Measurements from ENCODE around the gene NME3.

GRCh38 chr16:1788095-1788707 is 16.9 kb upstream of the NME3 start:
- TF ChIP-seq NCOA2 (IDR thresholded peaks at IDR 0.05; ENCODE audit: partially characterized antibody in 2 of 2) (no peak), POLR2AphosphoS5 (IDR thresholded peaks at IDR 0.05; ENCODE audit: control insufficient read depth, insufficient read depth, low read depth, low read length) (no peak), ELF4 (CRISPR knock-in tag; IDR thresholded peaks at IDR 0.05) (no peak), CTCF (IDR thresholded peaks at IDR 0.05 in 2 of 3, conservative IDR thresholded peaks at IDR 0.05 in 1 of 3; ENCODE audit: insufficient read depth in 2 of 3, low read depth in 1 of 3, low read length in 3 of 3) (no peak), ZNF707 (CRISPR knock-in tag; conservative IDR thresholded peaks at IDR 0.05) (no peak), ZFX (CRISPR knock-in tag; IDR thresholded peaks at IDR 0.05) (no peak), SP1 (CRISPR knock-in tag; IDR thresholded peaks at IDR 0.05) (no peak), USF1 (CRISPR knock-in tag; IDR thresholded peaks at IDR 0.05) (no peak), THAP7 (CRISPR knock-in tag; IDR thresholded peaks at IDR 0.05) (no peak)
